Left lung (tissue), 10 donors: ENCODE data around the gene ASB16. TPM values are rescaled to one million over a fixed set of nuclear protein-coding genes. Genes with fewer than 3 reads are reported as not detected.

Source experiments
- ATAC-seq: fragments of 200-7000 bp; cut with Tn5 transposase; one replicate; pipeline ENCODE4 v1.9.1; 2020; ENCODE audit warnings: moderate library complexity
- DNase-seq, 4 donors: peaks; one replicate each; pipeline ENCODE4 v3.0.0-alpha.2; 2013 to 2020
- H3K27ac ChIP-seq, 2 donors: fragments of 200-600 bp; sonication (generic) in 1 of 2; one replicate each; pipeline versions ENCODE4 v1.5.0 to v1.8.0; 2020 to 2021
- H3K27me3 ChIP-seq, 2 donors: fragments of 200-600 bp; sonication (generic) in 1 of 2; one replicate each; pipeline versions ENCODE4 v1.5.0 to v1.8.0; 2020 to 2021
- H3K36me3 ChIP-seq, 2 donors: fragments of 200-600 bp; sonication (generic) in 1 of 2; one replicate each; pipeline versions ENCODE4 v1.5.0 to v1.8.0; 2020 to 2021
- H3K4me1 ChIP-seq, 2 donors: fragments of 200-600 bp; one replicate each; pipeline ENCODE4 v1.8.0; 2021
- H3K4me3 ChIP-seq, 2 donors: fragments of 200-600 bp; sonication (generic) in 1 of 2; one replicate each; pipeline versions ENCODE4 v1.5.0 to v1.8.0; 2020 to 2021; ENCODE audit warnings: mild to moderate bottlenecking in 1 of 2
- H3K9me3 ChIP-seq, 2 donors: fragments of 200-600 bp; sonication (generic) in 1 of 2; one replicate each; pipeline versions ENCODE4 v1.5.0 to v1.8.0; 2020 to 2021
- intact Hi-C, 2 donors: fragments of 100-400 bp; cut with DNase I; formaldehyde crosslinking; loops; one replicate each; pipeline versions ENCODE4 v1.11.2 to v1.14.2; 2022
- polyA plus RNA-seq, 6 donors: library from polyadenylated mRNA; unstranded; fragments of 120-200 nt; gene quantifications; one replicate each; pipeline ENCODE4 v1.2.1, GENCODE V29; 2013; ENCODE audit not compliant: insufficient read length in 6 of 6
- total RNA-seq, 2 donors: library from RNA; stranded (reverse); fragmentation: NEBNext Ultra II Directional; extraction: Animal tissue kit (Norgen Biotek cat#: 25700); gene quantifications; one replicate each; pipeline ENCODE4 v1.2.1, GENCODE V29; 2021
- TF ChIP-seq, protein P1 (sequence below), 2 donors: fragments of 200-600 bp; sonication (generic) in 1 of 2; IDR thresholded peaks; one replicate each; pipeline versions ENCODE4 v1.5.0 to v1.8.0; 2021; ENCODE audit warnings: antibody characterized with exemption in 2 of 2
- donor health status: DM: no; HTN: yes; CAD: no.
- donor health status: DM: no; HTN: no; CAD: no.

The ASB16 gene
- total and polyA plus RNA-seq, 8 donors: 2.4 to 3.8 (median 3.5) TPM; not detected in 2

DNA sequence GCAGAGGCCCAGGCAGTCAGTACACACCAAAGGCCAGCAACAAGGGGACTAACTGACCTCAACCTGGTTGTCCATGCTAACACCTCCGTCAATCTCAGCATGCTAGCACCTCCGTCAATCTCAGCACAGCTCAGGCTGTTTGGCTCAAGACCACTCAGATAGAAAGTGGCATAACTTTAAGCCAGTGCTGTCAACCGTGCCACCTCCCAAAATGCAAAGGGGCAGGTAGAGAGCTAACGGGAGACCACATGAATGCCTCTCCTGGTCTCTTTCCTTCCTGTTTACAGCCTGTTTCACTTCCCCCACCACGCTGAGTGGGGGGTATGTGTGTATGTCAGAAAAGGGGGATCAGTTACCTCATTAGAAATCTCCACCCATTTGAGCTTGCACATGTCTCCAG is 45.7 kb downstream of the ASB16 start:
- no peaks in the 10 kb centered on the region for H3K9me3 ChIP-seq
- H3K4me1 ChIP-seq: peaks cover 16 to 34% of the 10 kb centered on the region in 2 donors
- H3K4me3 ChIP-seq: no peak overlapping the region
- no peak overlapping the region for H3K27ac ChIP-seq
- H3K36me3 ChIP-seq: peaks cover 0 to 60% of the 10 kb centered on the region in 2 donors
- H3K27me3 ChIP-seq: no peaks in the 10 kb centered on the region
- DNase-seq (no peak), ATAC-seq (no peak)
- TF ChIP-seq, protein P1, sequence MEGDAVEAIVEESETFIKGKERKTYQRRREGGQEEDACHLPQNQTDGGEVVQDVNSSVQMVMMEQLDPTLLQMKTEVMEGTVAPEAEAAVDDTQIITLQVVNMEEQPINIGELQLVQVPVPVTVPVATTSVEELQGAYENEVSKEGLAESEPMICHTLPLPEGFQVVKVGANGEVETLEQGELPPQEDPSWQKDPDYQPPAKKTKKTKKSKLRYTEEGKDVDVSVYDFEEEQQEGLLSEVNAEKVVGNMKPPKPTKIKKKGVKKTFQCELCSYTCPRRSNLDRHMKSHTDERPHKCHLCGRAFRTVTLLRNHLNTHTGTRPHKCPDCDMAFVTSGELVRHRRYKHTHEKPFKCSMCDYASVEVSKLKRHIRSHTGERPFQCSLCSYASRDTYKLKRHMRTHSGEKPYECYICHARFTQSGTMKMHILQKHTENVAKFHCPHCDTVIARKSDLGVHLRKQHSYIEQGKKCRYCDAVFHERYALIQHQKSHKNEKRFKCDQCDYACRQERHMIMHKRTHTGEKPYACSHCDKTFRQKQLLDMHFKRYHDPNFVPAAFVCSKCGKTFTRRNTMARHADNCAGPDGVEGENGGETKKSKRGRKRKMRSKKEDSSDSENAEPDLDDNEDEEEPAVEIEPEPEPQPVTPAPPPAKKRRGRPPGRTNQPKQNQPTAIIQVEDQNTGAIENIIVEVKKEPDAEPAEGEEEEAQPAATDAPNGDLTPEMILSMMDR (IDR thresholded peaks at IDR 0.05): no peak
- intact Hi-C loops: loop anchor here in 1 of 2 donors (10.0 kb wide), 1 partner anchor 109 kb away; the partner anchor contains the start of gene SLC25A39

DNA sequence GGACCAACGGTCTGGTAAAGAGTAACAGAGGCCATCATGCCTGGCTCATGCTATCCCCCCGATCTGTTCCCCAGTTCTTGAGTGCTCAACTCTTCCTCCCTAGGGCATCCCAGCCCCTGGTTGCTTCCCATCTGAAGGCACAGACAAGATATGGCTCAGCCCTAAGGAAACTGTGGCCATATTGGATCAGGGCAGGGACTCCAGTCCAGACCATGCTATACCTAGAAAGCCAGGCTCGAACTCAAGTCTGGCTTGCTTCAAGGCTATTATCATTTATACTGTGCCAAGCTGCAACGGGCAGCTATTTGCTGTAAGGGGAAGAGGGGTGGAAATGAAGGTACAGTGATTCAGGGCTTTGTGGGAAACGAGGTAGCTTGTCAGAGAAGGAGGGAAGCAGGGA is 46.2 kb downstream of the ASB16 start:
- TF ChIP-seq, protein P1 (IDR thresholded peaks at IDR 0.05): no peak
- Histone ChIP-seq H3K4me3 (no peak overlapping the region), H3K27me3 (no peaks in the 10 kb centered on the region), H3K36me3 (peaks cover 0 to 54% of the 10 kb centered on the region in 2 donors), H3K4me1 (peaks cover 16 to 34% of the 10 kb centered on the region in 2 donors), H3K9me3 (no peaks in the 10 kb centered on the region), H3K27ac (no peak overlapping the region)
- no peak for ATAC-seq
- DNase-seq: no peak
- intact Hi-C loops: loop anchor here in 1 of 2 donors (10.0 kb wide), 1 partner anchor 108 kb away; the partner anchor contains the start of gene SLC25A39

DNA sequence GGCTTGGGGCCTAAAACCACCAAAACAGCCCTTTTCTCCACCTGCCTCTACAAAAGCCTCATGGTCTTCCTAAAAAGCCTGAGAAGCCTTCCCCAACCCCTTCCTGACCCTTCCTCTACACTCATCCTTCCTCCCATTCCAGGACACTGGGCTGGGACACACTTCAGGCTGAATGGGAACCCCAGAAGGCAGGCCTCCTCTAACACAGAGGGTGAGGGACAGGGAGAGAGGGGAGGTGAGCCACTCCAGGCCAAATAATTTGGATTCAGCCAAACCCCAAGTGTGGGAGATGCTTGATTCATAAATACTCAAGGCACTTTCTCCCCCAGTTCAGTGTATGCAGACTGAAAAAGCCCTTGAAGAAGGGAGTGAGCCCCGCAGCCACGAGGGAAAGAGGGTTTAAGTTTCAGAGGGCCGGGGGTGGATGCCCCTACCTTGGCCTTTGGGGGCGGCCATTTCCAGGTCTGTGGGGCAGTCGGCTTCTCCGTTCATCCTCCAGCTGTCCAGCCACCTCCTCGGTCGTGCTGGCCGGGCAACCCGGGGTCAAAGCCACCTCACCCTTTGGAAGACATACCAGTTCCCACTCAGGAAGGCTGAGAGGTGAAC is 47.3 kb downstream of the ASB16 start:
- ATAC-seq: no peak

DNA sequence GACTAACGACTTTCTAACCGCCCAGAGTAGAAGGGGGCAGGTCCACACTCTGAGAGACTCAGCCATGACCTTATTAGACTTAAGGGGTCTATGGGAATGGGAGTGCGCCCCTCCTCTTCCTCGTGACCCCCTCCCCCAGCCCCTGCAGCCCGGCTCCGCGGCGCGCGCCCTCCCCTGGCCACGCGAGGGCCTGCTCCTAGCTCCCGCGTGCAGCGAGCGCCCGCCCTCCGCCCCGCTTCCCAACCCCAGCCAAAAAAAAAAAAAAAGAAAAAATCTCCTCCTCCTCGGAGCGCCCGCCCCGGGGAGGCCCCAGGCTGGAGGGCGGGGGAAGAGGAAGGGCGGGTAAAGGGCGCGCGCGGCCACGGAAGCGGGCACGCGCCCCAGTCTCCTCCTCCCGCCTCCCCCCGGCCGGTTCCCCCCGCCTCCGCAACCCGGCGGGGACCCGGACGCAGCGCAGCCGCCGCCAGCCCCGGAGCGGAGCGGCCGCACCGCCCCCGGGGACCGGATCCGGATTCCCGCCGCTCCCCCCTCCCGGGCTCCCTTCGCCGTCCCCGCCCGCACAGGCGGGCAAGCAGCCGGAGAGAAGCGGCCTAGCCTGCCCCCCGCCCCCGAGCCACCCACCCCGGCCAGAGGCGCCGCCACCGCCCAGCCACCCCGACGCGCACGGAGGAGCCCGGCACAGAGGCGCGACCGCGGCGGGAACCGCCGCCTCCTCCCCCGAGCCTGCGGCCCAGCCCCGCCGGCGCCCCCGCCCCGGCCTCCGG is 48.0 kb downstream of the ASB16 start:
- TF ChIP-seq, protein P1 (IDR thresholded peaks at IDR 0.05): peak; percentile 45 to 78
- intact Hi-C loops: loop anchor here in 1 of 2 donors (10.0 kb wide), 1 partner anchor 106 kb away; the partner anchor contains the start of gene SLC25A39
- Histone ChIP-seq H3K4me3 (peak overlapping the region; percentile 67 to 80), H3K4me1 (peaks cover 24 to 52% of the 10 kb centered on the region in 2 donors), H3K27ac (peak overlapping the region; percentile 96 to 97), H3K36me3 (peaks cover 0 to 39% of the 10 kb centered on the region in 2 donors), H3K27me3 (no peaks in the 10 kb centered on the region), H3K9me3 (no peaks in the 10 kb centered on the region)
- DNase-seq (peak; percentile 87 to 97 (median 93)), ATAC-seq (peak; percentile 75)

More for the DNA sequence above, 47.3 kb downstream of the ASB16 start:
- intact Hi-C loops: loop anchor here in 1 of 2 donors (10.0 kb wide), 1 partner anchor 107 kb away; the partner anchor contains the start of gene SLC25A39
- H3K27me3 ChIP-seq: no peaks in the 10 kb centered on the region
- TF ChIP-seq, protein P1 (IDR thresholded peaks at IDR 0.05): no peak
- H3K4me1 ChIP-seq: peaks cover 22 to 46% of the 10 kb centered on the region in 2 donors
- peak overlapping the region; percentile 33 to 96 for H3K27ac ChIP-seq
- peaks cover 0 to 44% of the 10 kb centered on the region in 2 donors for H3K36me3 ChIP-seq
- no peak for DNase-seq
- H3K4me3 ChIP-seq: peak overlapping the region; percentile 67 to 80
- no peaks in the 10 kb centered on the region for H3K9me3 ChIP-seq
